ENCODE measurements around the gene MFSD2A.

DNA sequence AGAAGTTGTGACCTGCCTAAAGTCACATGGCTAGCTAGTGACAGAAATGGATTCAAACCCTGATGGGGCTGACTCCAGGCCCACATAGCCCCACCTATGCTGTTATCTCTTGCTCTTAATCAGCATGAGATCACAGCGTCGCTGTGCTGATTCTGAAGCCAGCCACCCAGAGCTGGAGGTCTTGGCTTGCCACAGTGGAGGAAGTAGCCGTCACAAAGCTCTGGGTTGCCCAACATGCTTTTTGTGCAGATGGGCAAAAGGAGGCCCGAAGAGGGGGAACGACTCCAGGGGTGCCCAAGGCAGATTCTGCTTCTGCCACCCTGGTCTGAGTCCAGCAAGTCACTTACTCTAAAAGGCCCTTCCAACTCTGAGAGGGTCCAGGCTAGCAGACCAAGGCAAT lies 14.7 kb upstream of the MFSD2A start:
- TF ChIP-seq, protein P1, sequence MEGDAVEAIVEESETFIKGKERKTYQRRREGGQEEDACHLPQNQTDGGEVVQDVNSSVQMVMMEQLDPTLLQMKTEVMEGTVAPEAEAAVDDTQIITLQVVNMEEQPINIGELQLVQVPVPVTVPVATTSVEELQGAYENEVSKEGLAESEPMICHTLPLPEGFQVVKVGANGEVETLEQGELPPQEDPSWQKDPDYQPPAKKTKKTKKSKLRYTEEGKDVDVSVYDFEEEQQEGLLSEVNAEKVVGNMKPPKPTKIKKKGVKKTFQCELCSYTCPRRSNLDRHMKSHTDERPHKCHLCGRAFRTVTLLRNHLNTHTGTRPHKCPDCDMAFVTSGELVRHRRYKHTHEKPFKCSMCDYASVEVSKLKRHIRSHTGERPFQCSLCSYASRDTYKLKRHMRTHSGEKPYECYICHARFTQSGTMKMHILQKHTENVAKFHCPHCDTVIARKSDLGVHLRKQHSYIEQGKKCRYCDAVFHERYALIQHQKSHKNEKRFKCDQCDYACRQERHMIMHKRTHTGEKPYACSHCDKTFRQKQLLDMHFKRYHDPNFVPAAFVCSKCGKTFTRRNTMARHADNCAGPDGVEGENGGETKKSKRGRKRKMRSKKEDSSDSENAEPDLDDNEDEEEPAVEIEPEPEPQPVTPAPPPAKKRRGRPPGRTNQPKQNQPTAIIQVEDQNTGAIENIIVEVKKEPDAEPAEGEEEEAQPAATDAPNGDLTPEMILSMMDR (IDR thresholded peaks at IDR 0.05), result no peak
- no peak for TF ChIP-seq EP300 (IDR thresholded peaks at IDR 0.05)
- TF ChIP-seq POLR2A (IDR thresholded peaks at IDR 0.05; ENCODE audit: low read depth), result no peak

Data from esophagus muscularis mucosa (tissue), 4 donors.